Germinal center (tissue), 1 donor: ENCODE measurements around the gene KLHL40.

Experiments
- DNase-seq: peaks from one replicate; pipeline ENCODE4 v3.0.0; 2012; ENCODE audit warnings: mixed read lengths, low spot score

KLHL40 gene

DNA sequence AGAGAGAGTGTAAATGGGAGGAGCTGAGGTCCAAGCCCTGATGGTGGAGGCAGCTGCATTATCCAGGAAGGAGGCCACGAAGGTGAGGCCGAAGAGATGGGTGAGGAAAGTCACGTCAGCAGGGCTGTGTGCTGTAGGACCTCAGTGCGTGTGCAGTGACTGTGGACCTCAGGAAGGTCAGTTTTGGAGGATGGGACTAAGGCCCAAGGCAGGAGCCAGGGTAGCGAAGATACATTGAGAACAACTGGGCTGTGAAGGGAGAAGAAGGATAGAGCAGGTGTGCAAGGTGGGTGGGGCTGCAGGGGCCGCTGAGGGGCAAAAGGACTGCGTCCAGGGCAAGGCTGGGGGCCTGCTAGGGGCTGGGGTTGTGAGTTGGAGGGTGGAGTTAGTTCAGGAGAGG, 4.9 kb downstream of the KLHL40 start:
- no peak for DNase-seq

DNA sequence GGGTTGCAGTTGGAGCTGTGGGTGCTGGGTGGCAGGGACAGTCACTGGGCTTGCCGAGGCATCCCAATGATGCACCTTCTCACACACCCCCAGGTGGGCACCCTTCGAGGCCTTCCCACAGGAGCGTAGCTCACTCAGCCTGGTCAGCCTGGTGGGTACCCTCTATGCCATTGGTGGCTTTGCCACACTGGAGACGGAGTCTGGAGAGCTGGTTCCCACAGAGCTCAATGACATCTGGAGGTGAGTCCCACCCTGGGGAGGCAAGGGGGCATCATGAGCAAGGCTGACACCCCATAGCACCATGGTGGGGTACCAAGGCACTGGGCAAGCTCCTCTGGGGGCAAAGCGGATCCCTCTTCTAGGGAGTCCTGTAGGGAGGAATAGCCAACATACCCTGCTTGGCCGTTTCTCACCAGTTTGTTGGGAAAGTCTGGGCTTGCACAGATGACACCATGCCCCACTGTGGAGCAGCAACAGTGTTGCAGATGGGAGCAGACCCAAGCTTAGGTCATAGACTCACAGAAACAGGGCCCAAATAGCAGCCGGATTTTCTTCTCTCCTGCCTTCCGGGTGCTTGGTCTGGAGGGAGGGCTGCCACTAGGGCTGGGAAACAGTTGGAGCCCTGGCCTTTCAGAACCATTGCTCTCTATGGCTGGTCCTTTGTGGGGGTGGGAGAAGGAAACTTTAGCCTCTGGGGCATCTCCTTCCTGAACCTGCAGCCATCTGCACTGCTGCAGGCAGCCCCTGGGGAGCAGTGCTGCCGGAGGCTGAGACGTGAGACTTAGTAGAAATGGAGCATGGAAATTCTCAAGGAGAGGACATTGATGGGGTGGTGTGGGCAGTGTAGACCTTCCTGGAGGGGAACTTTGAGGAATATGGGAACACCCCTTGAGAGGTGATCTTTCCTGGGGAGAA, 5.7 kb downstream of the KLHL40 start:
- no peak for DNase-seq

DNA sequence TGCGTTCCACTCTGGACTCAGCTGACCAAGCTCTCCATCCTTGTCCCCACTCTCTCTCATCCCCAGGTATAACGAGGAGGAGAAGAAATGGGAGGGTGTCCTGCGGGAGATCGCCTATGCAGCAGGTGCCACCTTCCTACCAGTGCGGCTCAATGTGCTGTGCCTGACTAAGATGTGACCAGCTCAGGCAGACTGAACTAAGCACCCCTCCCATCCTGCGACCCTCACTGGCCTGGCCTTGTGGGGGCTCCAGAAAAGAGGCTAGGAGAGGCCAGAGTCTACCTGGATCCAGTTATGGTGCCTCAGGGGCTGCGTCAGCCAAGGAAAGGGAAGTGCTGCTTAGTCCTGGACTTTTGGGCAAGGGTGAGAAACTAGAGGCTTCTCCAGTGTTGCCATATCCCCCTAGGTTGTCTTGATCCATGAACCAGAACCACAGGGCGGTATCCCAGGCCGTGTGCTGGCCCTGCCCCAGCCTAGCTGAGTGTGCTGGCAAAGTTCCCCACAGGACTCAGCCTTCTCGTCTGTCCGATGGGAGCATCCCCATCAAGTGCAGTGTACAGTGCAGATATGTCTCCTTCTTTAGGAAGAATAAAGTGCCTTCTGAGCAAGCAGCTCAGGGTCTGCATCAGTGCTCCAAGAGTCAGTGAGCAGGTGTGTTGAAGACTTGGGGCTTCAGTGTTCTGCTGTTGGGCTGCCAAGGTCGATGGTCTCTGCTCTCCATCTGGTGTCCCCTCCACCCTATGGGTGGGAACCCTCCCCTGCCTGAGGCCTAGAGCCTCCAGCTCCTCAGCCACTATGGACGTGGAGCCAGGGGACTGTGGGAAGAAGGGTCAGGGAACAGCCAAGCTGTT, 6.7 kb downstream of the KLHL40 start:
- no peak for DNase-seq

DNA sequence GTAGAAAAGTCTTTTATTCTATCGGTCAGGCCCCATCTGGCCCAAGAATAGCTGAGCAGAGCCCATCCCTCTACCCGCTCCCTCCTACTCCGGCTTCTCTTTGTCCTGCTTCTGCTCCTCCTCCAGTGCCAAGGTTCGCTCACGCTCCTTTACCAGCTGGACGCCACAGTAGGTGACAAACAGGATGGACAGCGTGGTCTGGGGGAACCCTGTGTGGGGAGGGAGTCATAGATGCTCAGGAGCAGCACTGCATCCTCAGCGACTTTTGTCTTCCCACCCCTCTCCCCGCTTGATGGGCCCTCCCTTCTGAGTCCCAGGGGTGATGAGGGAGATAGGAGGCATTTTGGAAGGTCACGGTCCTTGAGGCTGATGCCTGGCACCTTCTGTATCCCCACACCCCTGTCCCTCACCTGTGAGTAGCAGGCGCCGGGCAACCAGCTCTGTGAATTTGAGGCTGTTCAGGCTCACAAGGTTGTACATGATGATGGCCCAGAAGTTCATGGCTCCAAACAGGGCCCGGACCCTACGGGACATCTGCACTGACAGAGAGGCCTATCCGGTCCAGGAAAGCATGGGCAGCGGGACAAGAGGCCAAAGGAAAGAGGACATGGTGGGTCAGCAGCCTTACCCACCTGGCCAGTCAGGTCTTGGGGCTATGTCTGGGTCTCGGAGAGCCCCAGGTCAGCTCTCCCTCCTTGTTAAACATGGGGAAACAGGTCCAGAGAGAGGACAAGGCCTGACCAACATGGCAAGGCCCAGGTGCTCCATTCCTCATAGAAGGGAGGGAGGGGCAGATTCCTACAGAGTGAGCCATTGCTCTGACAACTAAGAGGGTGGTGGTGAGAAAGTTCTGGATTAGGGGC, 7.6 kb downstream of the KLHL40 start:
- DNase-seq, result no peak

DNA sequence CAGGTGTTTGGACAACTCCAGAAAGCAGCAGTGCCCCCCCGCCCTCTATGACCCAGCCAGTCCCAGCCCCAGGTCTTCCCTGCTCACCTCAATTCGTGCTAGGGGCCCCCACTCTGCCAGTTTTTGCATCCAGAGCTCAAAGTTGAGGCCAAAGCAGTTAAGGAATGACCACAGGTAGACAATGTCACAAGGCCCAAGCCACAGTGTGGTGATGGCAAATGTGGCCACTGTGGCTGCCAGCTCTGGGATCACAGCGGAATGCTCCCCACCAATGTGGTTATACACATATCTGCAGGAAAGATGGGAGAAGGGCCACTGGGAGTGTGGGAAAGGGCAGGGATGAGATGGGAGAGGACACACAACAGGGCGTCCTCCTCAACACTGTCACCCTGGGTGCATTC, 8.2 kb downstream of the KLHL40 start:
- no peak for DNase-seq

DNA sequence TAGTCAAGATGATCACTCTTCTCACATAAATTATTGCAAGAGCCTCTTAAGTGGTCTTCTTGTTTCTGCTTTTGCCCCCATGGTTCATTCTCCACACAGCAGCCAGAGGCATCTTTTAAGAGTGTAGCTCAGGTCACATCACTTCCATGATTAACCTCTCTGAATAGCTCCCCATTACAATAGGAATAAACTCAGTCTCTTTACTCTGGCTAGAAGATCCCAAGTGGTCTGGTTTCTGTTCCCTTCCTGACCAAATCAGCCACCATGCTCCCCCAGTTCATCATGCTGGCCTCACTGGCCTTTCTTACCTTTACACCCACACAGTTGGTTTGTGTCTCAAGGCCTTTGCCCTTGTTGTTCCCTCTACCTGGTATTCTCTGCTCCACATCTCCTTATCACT, 9.0 kb downstream of the KLHL40 start:
- no peak for DNase-seq

DNA sequence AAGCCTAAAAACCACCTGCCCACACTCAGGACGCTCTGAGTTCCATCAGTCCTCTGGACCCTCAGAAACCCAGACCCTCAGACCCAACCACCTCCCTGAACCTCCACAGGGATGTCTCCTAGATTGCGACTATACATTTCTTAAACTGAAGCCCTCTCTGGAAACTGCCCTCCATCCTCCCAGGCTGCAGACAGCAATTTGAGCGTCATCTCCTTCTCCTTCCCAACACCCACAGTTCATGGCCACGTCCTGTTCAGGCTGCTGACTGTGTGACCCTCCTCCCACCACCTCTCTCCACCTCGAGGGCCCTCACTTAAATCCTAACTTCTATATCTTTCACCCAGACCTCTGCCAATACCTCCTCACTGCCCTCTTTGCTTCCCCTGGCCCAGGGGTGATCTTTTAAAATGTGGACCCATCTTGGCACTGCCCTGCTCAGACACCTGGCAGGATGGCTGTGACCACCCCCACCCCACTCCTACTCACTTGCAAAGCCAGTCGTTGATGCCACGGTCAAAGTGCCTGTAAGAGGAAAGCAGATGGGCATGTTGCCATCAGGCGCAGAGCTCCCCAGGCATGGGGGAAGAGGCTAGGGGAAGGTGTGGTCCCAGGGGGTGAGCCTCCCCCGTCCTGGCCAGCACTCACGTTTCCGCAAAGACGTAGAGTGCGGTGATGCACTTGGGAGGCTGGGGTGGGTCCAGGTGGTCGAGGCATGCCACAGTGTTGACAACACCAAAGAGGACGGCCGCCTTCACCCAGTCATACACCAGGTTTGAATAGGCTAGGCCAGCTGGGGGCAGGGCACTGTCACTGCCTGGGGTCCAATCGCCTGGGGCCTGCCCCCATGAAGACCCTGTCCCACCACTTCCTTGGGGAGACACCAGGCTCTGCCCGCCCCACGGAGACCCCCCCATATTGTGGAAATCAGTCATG, 11.3 kb downstream of the KLHL40 start:
- no peak for DNase-seq

DNA sequence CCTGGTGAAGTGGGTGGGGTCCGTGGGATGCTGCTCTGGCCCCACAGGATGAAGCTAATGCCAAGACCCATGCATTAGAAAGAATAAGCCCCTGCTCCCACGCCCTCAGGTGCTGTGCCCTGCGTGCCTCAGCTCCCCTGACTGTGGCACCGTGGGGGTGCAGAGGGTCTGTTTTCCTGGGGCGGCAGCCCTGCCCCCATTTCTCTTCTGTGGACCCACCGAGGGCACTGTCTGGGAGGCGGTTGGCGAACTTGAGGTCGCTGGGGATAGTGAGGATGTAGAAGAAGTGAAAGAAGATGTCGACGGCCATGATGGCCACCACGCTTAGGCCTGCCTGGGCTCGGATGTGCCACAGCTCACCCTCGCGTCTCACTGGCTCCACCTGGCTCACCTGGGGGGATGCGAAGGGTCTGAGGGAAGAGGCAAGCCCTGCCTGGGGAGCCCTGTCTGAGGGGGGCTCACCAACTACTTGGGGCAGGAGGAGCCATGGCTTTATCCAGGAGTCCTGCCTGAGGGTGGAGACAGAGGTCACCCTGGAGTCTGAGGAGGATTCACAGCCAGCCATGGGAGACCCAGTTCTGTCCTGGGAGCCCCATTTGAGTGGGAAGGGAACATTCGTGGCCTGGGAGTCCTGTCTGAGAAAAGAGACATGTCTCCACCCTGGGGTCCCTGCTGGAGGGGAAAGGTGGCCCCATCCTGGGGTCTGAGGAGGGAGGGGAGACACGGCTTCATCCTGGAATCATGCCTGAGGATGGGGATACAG, 12.1 kb downstream of the KLHL40 start:
- no peak for DNase-seq

DNA sequence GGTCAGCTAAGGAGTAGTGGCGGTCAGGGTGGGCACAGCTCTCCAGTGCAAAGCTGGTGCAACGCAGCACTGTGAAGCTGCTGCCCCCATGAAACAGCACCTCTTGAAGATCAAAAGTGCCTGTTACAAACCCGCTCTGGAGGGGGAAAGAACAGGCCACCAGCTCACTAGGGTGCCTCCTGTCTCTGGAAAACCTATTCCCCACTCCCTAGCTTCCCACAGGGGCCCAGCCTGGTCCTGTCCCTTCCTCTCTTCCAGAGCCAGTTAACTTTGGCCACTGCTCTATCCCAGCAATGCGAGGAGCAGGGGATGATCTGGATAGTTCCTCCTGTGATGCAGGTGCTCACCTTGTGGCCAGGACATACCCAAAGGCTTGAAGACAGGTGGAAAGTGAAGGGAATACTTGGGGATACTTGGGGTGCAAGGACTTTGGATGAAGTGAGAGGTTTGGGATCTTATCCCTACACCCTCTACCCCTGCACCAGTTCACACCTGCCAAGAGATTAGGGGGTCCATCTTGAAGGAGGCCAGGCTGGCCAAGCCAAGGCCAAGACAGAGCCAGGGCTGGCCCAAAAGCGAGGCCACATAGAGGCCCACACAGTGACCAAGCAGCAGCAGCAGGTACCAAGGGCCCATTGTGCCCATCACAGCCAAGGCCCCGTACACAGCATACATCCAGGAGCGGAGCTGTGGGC, 13.0 kb downstream of the KLHL40 start:
- DNase-seq, result no peak

DNA sequence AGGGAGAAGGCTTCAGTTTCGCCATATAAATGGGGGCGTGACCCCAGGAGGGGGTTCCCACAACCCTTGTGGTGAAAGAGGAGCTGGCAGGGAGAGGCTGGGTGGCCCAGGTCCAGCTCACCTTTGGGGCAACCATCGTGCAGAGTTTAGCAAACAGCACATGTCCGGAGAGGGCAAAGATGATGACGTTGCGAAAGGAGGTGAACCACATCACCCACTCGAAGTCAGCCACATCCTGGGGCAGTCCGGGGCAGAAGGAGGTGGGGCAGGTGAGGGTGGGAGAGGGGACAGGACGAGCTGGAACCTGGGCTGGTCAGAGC, 13.5 kb downstream of the KLHL40 start:
- DNase-seq, result no peak

DNA sequence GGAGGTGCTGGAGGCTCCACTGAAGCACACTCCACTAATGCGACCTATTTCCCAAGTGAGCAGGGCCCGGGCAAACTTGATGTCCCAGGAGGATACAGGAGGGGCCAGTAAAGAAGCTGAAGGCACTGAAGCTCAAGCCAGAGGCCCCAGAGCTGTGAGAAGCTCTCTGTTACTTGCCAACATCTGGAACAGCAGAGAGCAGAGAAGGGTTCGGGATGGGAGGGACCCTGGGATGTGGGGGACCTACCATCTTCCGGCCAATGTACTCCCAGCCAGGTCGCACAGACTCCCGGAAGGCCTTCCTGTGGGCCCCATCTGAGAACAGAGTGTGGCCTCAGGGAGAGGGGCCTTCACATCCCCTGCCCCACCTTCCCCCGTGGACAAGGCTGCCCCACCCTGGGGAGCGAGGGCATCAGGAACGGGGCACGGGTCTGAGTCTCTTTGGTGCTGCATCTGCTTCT, 14.2 kb downstream of the KLHL40 start:
- DNase-seq, result no peak

DNA sequence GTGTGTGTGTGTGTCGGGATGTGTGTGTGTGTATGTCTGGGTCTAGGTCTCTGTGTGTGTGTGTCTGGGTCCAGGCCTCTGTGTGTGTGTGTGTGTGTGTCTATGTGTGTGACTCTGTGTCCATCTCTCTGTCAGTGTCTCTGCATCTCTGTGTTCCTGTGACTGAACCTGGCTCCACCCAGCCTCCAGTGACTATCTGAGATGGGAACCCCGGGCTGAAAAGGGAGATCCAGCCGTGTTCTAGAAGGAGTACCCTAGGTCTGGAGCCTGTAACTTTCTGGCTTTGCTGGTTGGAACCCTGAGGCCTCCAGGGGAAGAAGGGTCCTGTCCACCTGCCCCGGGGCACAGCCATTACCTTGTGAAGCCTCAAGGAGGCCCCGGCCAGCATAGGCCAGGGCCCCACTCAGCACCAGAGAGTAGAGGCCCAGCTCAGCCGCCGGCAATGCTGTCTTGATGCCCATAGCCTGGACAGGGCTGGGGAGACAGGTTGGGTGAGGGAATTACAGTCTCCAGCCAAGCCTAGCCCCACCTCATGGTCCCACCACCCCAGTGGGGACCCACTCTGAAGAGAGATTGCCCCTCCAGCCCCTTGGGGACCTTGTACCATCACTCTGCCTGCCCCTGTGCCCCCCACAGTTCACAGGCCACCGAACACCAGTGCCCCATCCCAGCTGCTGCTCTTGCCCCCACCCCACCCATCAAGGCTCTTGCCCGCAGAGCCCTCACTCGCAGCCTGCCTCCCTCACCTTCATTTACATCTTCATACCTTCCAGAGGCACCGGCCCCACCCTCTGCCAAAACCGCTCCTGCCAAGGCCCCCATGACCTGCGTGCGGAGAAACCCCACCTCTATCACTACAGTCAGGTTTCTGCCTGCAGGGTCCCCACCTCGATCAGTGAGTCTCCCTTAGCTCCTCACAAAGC, 15.3 kb downstream of the KLHL40 start:
- no peak for DNase-seq

DNA sequence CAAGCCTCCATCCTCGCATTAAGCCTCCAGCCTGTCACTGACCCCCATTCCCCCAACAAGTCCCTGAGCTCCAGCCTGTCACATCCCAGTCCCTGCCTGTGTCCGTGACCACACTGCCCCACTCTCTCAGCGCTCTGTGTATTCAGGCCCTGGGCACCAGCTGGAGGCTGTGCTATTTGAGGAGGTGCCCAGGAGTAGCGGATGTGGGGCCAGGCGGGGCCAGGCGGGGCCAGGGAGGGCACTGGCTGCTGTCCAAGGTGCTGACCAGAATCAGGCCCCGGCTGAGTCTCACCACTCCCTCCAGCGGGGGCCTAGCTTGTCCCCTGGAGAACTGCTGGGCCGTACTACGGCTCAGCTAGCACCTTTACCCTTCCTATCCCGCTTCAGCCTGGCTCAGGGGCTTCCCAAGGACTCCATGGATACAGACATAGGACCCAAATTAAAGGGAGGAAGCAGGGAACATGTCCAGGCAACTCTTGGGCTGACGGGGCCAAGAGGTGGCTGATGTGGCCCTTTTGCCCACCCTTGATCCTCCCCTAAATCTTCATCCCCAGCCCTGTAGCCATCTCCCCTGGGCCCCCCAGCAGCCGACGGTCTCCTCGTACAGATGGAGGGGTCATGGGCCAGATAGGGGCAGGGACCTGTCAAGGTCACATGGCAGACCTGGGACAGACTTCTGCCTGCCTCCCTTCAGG, 16.2 kb downstream of the KLHL40 start:
- DNase-seq, result peak; percentile 79

DNA sequence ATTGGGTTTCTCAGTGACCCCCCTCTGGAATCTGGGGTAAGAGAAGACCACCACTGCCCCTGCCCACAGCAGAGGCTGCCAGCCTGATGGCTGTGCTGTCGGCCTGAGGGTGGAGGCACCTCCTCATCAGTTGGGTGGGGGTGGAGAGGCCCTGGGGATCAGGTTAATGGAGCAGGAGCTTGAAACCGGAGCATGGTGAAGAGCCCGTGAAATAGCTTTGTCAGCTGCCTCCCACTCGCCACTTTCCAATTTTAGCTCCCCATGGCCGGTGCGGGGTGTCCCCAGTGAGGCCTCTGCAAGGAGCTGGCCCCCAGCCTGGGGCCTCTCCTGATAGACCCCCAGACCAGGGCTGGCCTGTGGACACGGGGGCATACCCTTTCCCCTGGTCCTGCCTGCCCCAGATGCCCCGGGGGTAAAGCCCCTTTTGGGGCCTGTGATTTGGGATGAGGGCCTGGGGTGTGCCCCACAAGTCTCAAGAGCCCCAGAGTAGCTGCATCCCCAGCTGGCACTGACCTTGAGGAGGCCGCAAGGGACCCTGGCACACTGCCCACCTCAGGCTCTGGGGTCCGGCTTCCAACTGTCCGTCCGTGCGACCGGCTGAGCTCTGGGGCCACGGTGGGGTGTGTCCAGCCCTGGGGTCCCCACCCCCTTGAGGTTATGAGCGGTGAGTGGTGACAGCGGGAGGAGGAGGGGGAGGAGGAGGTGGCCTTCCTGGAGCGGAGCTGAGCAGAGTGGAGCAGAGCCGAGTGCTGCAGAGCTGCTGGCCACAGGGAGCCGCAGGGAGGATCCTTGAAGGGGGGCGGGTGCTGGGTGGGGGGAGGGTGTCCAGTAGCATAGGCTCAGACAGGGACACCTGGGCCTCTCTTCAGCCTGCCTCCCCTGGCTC, 17.0 kb downstream of the KLHL40 start, which contains the start of gene HHATL:
HHATL (minus strand) TSS at position 733 of the 886 bp plus-strand sequence. CDS start 1,972 bp downstream, outside the sequence.
- DNase-seq, result no peak

DNA sequence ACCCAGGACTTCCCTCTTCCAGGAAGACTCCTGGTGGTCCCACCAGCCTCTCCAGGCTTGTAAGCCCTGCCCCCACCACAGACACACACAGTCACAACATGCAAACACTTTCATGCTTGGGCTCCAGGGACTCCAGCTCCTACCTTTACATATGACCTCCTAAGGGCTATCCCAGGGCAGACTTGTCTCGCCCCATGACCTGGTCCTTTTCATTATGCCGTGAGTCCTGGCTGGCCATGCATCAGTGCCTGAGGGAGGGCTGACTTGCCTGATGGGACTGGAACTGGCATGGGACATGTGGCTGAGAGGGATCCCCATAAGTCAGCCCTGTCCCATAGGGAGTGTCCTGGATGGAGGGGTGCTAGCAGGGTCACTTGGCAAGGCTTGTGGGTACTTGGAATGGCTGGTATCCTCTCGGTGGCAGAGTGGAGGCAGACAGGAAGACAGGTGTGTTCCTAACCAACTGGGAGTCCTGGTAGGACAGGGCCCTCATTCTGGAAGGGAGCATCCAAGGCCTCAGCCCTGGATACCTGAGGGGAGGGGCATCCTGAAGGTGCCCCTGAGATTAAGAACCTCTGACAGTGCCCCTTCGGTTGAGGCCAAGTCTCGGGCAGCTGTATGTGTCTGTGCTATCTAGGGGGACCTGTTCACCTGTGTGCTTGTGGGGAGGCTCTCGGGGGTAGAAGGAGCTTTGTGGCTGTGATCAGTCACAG, 17.8 kb downstream of the KLHL40 start:
- no peak for DNase-seq

DNA sequence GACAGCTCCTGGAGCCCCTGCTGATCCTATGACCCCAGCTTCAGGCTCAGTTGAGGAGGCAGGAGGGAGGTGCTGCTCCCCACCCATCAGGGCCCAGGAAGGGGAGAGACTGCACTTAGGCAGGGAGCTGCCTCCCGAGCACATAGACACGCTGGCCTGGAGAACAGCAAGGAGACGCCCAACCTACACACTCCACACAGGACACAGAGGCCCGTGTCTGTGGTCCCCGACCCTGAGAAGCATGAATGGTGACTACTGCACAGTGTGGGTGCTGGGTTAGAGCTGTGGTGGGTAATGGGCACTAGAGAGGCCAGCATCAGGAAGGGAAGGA, 18.3 kb downstream of the KLHL40 start:
- no peak for DNase-seq
